Stimulated activated CD8-positive, alpha-beta memory T cell treated with anti-CD3 and anti-CD28 coated beads, Interleukin-4, amount 100 ng/mL, for 48 hours (primary cell): ENCODE measurements around the gene KLF7.

Source experiments
- DNase-seq: peaks from one replicate; pipeline ENCODE4 v3.0.0-alpha.2; 2020

KLF7 gene

GRCh38 chr2:207144173-207144785 is 21.5 kb downstream of the KLF7 start:
- DNase-seq, result no peak

DNA sequence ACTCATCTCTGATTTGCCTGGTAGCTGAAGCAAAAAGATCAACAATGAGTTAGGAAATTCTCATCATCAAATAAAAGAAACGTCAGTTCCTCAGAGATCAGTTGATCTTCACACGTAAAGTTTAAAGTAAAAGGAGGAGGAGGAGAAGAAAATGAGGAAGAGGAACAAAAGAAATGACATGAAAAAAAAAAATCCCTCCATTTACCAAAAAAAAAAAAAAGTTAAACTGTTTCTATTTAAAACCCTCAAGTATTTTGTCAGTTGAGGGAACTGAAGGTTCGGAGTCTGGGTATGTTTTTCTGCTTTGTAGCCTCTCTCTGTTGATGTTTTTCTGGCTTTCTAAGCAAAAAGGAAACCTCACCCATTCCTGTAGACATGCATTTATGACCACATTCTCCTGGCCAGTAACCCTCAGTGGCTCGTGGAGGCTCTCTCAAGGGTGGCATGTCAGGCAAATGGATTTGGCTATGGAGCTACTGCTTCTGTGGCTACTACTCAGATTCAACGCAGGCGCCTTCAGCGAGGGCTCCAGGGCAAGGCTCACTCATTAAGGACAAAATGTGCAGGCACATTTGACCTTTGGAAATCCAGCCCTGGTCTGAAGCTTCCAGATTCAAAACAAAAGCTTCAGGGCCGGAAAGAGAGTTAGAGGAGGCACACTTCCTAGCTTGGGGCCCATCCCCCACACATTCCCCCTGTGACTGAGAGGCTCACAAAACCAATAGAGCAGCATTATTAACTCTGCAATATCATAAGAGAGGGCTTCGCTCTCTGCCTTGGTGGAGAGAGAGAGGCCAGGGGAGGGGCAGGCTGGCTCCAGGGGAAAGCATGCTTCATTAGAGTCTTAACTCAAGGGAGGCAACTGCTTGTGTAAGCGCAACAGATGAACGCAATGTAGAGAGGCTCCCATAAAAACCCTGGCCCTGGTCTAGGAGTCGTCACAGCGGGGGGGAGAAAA is 22.3 kb downstream of the KLF7 start:
- DNase-seq, result peak; percentile 52

DNA sequence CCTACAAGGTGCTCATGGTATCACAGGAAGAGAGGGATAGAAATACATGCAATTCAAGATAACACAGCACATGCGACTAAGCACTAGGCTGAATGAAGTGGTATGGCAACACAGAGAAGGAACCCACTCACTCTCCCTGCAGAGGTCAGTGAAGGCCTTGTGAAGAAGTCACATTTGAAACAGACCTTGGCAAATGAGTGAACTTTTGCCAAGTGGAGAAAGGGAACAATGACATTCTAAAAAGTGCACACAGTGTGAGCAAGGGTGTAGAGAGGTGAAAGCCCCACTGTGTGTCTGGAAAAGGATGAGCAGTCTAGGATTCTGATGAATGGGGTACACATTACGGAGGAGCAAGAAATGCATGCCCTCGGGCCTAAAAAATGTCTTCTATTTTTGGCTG is 23.3 kb downstream of the KLF7 start:
- no peak for DNase-seq

DNA sequence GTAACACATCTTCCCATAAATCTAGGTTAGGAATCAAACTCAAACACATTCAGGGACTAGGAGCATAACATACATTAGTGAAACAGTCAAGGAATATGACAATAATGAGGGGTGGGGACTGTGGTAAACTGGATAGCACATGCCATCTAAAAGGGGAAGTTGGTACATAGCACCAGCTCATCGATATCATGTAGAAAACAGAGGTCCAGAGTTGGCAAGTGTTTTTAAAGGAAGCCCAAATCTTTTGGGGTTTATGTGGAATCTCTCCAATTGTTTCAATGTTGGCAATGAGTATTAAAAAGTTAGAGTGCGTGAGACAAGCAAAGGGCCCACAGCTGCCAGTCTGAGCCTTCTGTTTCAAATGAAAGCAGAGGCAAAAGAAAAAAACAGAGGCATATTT is 24.4 kb downstream of the KLF7 start:
- no peak for DNase-seq

GRCh38 chr2:207140265-207140664 is 25.5 kb downstream of the KLF7 start:
- no peak for DNase-seq

DNA sequence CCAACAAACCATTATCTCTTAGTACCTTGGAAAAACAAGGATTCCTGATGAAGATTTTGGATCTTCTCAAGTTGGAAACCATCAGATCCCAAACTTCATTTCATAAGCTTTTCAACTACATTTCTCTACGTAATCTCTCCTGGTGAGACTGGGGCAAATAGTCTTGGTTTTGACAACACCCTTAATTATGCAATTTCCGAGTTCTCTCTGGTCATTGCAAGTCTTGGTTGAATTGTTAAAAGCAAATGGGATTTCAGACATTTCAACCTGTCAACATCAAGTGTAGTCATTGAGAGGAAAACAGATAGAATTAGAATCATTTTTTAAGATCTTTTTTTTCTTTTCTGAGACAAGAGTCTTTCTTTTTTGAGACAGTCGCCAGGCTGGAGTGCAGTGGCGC is 26.2 kb downstream of the KLF7 start:
- DNase-seq, result no peak

GRCh38 chr2:207138627-207139297 is 27.0 kb downstream of the KLF7 start:
- no peak for DNase-seq

DNA sequence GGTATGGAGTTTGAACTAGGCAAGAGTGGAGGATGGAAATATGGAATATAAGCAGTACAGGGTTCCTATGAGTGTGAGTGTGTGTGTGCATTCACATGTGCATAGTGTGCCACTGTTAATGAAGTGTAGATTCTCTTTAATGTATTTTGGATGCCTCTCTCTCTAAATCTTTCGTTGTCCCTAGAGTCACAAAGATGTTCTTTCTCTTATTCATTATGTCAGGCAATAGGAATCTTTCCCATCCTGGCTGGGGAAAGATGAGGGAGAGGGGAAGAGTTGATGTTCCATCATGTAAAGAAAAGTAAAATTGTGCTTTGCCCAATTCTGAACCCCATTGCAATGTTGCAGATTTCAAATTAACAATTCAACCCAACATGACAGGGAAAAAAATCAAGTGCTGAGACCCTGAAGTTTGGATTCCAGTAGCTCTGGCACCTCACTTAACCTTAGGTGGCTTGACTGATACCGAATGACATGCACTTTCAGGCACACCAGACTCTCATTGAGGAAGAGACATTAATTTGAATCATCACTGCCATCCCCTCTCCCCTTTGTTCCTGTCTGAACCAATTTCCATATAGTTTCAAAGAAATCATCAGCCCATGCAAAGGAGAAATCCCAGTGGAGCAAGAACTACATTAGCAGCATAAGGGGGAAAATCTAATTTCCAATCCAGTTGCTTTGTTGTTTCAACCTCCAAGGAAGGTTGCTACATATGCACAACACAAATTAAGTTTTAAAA is 28.0 kb downstream of the KLF7 start:
- no peak for DNase-seq

- DNase-seq, result no peak
Observed at GRCh38 chr2:207136874-207137273, 28.9 kb downstream of the KLF7 start.

DNA sequence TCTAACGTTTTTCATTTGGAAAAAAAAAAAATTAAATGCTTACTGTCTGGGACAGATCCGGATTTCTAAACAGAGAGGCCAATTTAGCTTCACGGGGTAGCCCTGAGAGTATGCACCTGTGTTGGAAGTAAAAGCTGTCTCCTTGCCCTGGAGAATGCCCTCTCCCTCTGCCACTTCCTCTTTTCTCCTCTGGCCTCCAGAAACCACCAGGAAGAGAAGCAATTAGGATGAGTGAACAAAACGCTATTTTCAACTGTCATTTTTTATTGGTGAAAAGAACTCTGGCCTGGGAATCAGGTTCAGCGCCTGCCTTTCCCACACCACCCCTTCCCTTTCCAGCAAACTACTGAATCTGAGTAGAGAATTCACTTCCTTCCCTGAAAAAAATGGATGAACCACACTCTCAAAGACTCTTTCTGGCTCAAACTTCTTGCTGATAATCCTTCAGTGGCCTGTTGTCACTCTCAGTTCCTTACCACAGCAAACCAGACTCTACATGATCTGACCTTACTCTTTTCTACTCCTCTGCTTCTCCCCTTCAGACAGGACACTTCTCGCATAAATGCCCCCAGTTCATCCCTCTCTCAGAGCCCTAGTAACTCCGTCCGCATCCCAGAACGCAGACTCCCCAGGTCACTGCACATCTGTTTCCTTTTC is 29.8 kb downstream of the KLF7 start:
- DNase-seq, result no peak

DNA sequence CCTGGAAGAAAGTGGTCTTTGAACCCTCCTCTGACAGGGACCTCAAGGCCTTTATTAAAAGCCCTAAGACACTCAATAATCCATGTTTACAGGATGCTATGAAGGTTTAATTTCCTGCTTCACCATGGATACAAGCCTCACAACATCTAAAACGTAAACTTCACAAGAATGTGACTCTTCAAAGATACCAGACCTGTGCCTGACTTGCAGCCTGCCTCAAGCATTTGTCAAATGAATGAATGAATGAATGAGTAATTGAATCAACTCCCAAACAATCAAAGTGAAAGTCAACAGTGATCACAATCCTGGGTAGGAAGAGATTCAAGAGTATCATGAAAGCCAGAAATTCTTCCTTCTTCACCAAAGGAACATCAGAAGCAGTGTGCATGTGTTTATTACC is 30.4 kb downstream of the KLF7 start:
- no peak for DNase-seq

- DNase-seq, result no peak
Observed at GRCh38 chr2:207133820-207134519, 31.8 kb downstream of the KLF7 start.

GRCh38 chr2:207133458-207133819 is 32.3 kb downstream of the KLF7 start:
- no peak for DNase-seq

DNA sequence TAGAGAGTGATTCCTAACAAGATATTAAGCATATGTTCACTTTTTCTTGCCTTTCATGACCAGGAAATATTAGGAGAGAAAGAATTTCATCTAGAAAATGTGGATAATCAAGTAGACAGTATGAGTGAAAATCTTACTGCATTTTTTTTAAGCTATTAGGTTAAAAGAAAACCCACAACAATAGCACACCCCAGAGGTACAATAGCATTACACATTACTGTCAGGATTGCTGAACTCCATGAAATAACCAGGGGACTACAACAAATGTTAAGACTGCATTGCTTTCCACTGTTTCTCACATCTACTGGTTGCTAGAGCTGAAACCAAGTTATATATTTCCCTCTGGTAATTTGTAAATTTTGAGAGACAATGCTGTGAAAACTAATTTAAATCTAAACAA is 33.7 kb downstream of the KLF7 start:
- no peak for DNase-seq

GRCh38 chr2:207131594-207131993 is 34.2 kb downstream of the KLF7 start:
- DNase-seq, result no peak

DNA sequence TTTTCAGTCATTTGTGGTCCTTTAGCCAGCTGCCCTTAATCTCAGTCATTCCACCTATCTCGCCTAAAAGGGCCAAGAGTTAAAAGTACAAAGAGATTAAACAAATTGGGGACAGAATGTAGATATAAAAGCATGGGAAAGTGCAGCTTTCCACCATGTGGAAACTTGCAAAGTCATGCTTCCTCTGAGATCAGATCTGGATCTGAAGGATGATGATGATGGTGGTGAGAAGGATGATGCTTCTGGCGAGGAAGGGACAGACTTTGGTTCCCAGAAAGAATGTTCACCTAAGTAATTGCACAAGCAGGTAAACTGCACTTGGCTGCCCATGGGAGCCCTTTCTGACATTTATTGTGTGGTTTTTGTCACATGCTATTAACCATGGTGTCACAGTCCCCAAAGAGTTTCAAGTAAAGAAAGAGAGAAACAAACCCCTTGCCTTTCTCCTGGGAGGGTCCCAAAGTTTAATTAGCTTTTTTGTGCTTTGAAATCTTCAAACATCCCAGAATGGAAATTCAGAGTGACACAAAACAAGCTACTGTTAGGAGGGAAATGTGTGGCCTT is 34.7 kb downstream of the KLF7 start:
- no peak for DNase-seq

GRCh38 chr2:207129821-207130220 is 35.9 kb downstream of the KLF7 start:
- no peak for DNase-seq

DNA sequence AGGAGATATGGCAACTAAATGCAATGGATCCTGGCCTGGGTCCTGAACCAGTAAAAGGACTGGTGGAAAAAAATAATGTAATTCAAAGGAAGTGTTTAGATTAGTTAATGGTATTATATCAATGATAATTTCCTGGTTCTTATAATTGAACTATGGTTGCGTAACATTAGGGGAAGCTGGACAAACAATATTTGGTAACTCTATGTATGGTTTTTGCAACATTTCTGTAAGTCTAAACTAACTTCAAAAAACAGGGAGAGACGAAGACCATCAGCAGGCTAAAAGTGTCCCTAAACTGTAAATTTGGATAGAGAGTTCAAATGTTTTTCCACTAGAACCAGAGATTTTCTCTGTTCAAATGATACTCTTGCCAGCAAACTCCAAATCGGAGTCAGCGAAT is 36.9 kb downstream of the KLF7 start:
- no peak for DNase-seq

GRCh38 chr2:207126724-207127308 is 38.9 kb downstream of the KLF7 start:
- DNase-seq, result no peak

GRCh38 chr2:207123776-207124391 is 41.9 kb downstream of the KLF7 start:
- DNase-seq, result no peak

- DNase-seq, result peak; percentile 77
Observed at GRCh38 chr2:207123335-207123744, 42.4 kb downstream of the KLF7 start.
